GM20431 (cell line): ENCODE measurements around the gene CCDC13.

ENCODE experiments used
- in situ Hi-C: fragments of 300-500 bp; cut with MseI, MboI; formaldehyde crosslinking; loops from one replicate; pipeline ENCODE4 v1.15.0; 2020; ENCODE audit warnings: low sequenced_read_pairs; ENCODE audit not compliant: unreplicated experiment

CCDC13 gene

GRCh38 chr3:42800251-42800650 is 27.2 kb upstream of the CCDC13 start:
- in situ Hi-C loops, result no loop called here

GRCh38 chr3:42799376-42799775 is 26.3 kb upstream of the CCDC13 start:
- in situ Hi-C loops, result no loop called here

DNA sequence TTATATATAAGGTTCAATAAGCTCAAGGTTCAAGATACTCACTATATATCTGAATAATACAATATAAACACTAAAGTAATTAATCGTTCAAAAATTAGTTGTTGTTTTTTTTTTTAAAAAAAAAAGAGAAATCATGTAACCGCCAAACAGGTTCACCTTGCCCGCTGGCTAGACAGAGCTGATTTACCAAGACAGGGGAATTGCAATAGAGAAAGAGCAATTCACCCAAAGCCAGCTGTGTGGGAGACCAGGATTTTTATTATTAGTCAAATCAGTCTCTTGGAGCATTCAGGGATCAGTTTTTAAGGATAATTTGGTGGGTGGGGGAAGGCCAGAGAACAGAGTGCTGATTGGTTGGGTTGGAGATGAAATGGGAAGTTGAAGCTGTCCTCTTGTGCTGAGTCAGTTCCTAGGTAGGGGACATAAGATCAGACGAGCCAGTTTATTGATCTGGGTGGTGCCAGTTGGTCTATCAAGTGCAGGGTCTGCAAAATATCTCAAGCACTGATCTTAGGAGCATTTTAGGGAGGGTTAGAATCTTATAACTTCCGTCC is 23.4 kb upstream of the CCDC13 start:
- in situ Hi-C loops, result no loop called here

GRCh38 chr3:42795621-42796181 is 22.6 kb upstream of the CCDC13 start:
- in situ Hi-C loops, result no loop called here

DNA sequence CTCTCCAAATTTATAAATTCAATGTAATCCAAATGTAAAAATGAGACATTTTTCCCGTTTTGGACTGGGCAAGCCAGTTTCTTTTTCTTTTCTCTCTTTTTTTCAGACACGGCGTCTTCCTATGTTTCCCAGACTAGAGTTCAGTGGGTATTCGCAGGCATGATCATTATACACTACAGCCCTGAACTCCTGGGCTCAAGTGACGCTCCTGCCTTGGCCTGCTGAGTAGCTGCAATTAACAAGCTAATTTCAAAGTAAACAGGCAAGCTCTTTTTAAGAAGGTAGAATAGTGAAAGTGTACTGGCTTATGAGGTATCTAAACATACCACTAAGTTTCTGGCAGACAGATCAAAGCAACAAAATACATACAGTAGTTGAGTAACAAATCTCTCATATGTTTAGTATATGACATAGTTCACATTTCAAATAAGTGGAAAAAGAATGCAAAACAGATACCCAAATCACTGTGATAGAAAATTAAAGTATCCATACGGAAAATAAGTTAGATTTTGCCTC is 17.7 kb upstream of the CCDC13 start:
- in situ Hi-C loops, result no loop called here

- in situ Hi-C loops, result no loop called here
Measured at GRCh38 chr3:42786631-42787030, 13.6 kb upstream of the CCDC13 start.

DNA sequence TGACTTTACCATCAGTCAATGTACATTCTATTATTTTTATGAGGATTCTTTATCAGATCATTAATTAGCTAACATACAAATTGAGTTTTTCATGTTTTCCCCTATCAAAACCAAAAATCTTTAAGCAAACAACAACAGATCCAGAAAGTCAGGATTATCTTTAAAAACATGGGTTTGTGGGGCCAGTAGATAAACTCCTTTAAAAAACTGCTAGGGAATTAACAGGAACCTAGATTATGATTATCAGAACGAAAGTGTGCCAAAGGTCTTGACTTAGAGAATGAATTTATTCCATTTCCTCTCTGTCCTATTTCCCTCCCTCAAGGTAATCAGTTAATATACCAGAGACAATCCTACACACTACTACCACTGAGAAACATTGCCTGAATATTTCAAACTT is 13.2 kb upstream of the CCDC13 start:
- in situ Hi-C loops, result no loop called here

DNA sequence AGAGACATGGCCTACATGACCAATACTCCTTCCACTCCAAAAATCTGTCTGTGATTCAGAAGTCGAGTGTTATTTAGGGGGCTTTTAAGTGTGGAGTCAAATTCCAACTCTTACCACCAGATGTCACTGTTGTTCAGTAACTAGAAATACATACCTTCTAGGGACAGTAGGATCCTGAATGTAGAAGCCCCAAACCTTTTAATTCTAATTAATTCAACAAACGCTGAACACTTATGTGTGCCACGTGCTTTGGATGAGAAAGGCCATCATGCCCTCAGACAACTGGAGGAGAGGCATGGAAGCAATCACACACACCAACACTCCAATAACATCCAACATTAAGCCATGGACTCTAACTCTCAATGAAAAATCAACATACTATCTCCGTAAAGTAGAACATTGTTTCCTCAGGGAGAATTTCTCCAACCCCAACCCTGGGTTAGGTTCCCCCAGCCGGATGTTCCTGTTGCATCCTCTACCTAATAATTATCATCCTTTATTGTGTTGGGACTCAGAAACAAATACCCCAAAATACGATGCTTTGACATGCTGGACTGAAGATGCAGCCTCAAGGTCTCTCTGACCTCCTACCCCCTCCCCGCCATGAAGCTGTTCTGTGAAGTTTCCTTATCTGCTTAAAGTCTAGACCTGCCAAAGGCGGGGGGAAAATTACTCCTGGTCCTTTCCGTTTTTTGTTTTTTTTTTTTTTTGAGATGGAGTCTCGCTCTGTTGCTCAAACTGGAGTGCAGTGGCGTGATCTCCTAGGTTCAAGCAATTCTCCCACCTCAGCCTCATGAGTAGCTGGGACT is 8.0 kb upstream of the CCDC13 start:
- in situ Hi-C loops, result no loop called here

- in situ Hi-C loops, result no loop called here
Measured at GRCh38 chr3:42780398-42780797, 7.3 kb upstream of the CCDC13 start.

GRCh38 chr3:42778644-42779043 is 5.6 kb upstream of the CCDC13 start:
- in situ Hi-C loops, result no loop called here

DNA sequence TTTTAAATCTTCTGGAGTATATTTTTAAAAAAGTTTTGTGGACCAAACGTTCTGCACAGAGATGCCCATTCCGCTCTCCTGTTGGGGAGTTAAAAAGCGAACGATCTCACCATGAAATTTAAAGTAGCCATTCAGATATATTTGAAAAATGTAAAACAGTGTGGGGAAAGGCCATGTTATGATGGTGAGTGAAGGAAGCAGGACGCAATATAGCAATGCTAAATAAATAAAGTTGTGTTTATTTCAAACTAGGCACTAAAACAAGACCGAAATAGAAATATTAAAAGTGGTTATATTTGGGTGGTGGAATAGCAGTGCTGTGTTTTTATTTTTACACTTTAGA is 327 bp upstream of the CCDC13 start:
- in situ Hi-C loops, result no loop called here

DNA sequence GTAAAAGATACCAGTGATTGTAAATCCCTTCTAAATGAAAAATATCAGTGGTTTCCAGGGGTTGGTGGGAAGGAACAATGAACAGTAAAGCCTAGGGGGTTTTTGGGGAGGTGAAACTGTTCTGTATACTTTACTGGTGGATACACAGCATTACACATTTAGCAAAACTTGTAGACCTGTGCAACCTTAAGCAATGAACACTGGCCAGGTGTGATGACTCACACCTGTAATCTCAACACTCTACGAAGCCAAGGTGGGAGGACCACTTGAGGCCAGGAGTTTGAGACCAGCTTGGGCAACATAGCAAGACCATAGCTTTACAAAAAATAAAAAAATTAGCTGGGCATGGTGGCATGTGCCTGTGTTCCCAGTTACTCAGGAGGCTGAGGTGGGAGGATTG is 1.8 kb downstream of the CCDC13 start:
- in situ Hi-C loops, result no loop called here

DNA sequence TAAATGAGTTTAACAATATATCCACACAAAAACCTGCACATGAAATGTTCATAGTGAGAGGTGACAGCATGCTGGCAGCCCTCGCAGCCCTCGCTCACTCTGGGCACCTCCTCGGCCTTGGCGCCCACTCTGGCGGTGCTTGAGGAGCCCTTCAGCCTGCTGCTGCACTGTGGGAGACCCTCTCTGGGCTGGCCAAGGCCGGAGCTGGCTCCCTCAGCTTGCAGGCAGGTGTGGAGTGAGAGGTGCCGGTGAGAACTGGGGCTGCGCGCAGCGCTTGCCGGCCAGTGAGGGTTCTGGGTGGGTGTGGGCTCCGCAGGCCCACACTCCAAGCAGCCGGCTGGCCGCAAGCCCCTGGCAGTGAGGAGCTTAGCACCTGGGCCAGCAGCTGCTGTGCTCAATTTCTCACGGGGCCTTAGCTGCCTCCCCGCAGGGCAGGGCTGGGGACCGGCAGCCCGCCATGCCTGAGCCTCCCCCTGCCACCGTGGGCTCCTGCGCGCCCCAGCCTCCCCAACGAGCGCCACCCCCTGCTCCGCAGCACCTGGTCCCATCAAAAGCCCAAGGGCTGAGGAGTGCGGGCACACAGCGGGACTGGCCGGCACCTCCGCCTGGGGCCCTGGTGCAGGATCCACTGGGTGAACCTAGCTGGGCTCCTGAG is 3.4 kb downstream of the CCDC13 start:
- in situ Hi-C loops, result no loop called here

- in situ Hi-C loops, result no loop called here
Measured at GRCh38 chr3:42764561-42765295, 8.3 kb downstream of the CCDC13 start.

DNA sequence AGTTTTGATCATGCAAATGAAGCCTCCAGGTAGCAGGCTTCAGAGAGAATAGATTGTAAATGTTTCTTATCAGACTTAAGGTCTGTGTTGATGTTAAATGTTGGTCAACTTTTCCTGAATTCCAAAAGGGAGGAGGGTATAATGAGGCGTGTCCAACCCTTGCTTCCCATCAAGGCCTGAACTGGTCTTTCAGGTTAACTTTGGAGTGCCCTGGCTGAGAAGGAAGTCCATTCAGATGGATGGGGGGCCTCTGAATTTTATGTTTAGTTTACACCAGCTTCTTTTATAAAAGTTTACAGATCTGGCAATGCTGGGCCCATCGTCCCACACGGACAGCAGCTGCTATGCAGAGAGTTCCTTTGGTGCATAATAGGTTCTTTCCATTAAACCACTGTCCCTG is 8.9 kb downstream of the CCDC13 start:
- in situ Hi-C loops, result no loop called here

DNA sequence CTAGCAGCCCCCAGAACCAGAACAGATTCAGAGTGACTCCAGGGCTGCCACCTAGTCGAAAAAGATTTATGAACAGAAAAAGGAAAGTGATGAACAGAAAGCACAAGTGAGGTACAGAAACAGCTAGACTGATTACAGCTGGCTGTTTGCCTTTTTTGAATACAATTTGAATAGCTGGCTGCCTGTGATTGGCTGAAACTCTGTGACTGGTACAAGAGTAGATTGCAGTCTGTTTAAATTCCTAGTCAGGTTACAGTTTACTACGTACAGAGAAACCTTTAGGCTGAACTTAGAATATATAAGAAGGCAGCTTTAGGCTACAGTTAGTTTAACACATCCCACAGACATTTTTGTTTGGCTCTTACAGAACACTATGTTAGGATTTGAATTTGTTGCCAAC is 10.0 kb downstream of the CCDC13 start:
- in situ Hi-C loops, result no loop called here

DNA sequence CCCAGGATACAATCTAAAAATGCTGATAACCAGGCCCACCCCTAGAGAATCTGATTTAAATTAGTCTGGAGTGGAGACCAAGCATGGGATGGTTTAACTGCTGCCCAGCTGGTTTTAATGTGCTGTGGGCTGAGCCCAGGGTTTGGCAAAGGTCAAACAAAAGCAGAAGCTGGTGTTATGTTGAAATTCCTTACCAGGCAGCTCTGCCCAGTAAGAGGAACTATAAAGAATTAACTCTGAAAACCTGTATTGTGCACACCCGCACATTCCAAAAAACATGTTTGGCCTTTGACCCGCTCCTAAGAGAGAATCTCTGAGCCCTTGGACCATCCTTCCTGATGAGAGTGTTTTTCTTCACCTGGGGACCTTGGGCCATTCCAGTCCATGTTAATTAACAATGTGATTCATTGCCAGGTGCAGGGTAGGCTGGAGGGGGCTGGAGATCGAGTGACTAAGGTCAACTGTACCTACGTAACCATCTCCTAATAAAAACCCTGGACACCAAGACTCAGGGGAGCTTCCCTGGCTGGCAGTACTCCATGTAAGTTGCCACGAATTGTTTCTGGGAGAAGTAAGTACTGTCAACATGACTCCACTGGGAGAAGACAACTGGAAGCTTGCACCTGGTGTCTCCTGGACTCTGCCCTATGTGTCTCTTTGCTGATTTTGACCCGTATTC is 10.9 kb downstream of the CCDC13 start:
- in situ Hi-C loops, result no loop called here

GRCh38 chr3:42758126-42758525 is 14.9 kb downstream of the CCDC13 start:
- in situ Hi-C loops, result no loop called here

GRCh38 chr3:42756681-42757213 is 16.3 kb downstream of the CCDC13 start:
- in situ Hi-C loops, result no loop called here
